ENCODE data around the gene AMZ1.

GRCh38 chr7:2668401-2668800, 19.6 kb upstream of the AMZ1 start:
- TF ChIP-seq CTCF (IDR thresholded peaks at IDR 0.05) (no peak), POLR2A (IDR thresholded peaks at IDR 0.05) (no peak)

Data from lower leg skin (tissue), 3 donors.